Gastroesophageal sphincter (tissue), 4 donors: ENCODE data around the gene PIP5KL1. TPM values are rescaled to one million over a fixed set of nuclear protein-coding genes. Genes with fewer than 3 reads are reported as not detected.

Experiments
- ATAC-seq: fragments of 150-250 bp; one replicate; pipeline ENCODE4 v1.9.1; 2016; ENCODE audit warnings: mild to moderate bottlenecking, moderate library complexity
- H3K27ac ChIP-seq, 4 donors: fragments of 200-600 bp; sonication (generic) in 3 of 4; 1 replicate in 3 of 4; 2 replicates in 1 of 4; pipeline ENCODE4 v1.5.1; 2016 to 2019
- H3K27me3 ChIP-seq: fragments of 200-600 bp; sonication (generic); one replicate; pipeline ENCODE4 v1.5.1; 2019
- H3K36me3 ChIP-seq, 2 donors: fragments of 200-600 bp; sonication (generic); one replicate each; pipeline ENCODE4 v1.5.1; 2019; ENCODE audit warnings: control low read depth in 1 of 2
- H3K4me1 ChIP-seq, 3 donors: fragments of 200-600 bp; sonication (generic); 1 replicate in 2 of 3; 2 replicates in 1 of 3; pipeline ENCODE4 v1.5.1; 2016 to 2019; ENCODE audit warnings: control low read depth in 2 of 3
- H3K4me3 ChIP-seq, 2 donors: fragments of 200-600 bp; sonication (generic); one replicate each; pipeline ENCODE4 v1.5.1; 2019; ENCODE audit warnings: mild to moderate bottlenecking in 1 of 2, moderate library complexity in 1 of 2
- H3K9me3 ChIP-seq, 3 donors: fragments of 200-600 bp; sonication (generic); one replicate each; pipeline ENCODE4 v1.5.1; 2017 to 2019; ENCODE audit warnings: control low read depth in 2 of 3
- CTCF ChIP-seq, 4 experiments: fragments of 200-600 bp in 2 of 4; fragments of 450-650 bp in 2 of 4; sonication (generic) in 1 of 4; IDR thresholded peaks; one replicate each; pipeline ENCODE4 v1.5.1; 2017 to 2019; ENCODE audit warnings: antibody characterized with exemption in 4 of 4, mild to moderate bottlenecking in 2 of 4, moderate library complexity in 2 of 4
- EP300 ChIP-seq: sonication (generic); formaldehyde crosslinking; IDR thresholded peaks from one replicate; pipeline ENCODE4 v1.6.1; 2017; ENCODE audit warnings: antibody characterized with exemption, mild to moderate bottlenecking
- POLR2A ChIP-seq, 2 donors: fragments of 450-650 bp; IDR thresholded peaks; one replicate each; pipeline ENCODE4 v1.6.1; 2017; ENCODE audit warnings: antibody characterized with exemption in 2 of 2, mild to moderate bottlenecking in 2 of 2, moderate library complexity in 1 of 2
- POLR2AphosphoS5 ChIP-seq: sonication (generic); formaldehyde crosslinking; IDR thresholded peaks from one replicate; pipeline ENCODE4 v1.6.1; 2017; ENCODE audit warnings: antibody characterized with exemption
- WGBS, 2 donors: methylation state at CpG; one replicate each; pipeline ENCODE4 v1.1.5; 2018; ENCODE audit warnings: low coverage in 1 of 2; 5-methylcytosine and 5-hydroxymethylcytosine counted together
- total RNA-seq, 4 donors: library from RNA; depleted of rRNA; stranded (reverse); fragments of >200 nt; gene quantifications; one replicate each; pipeline ENCODE4 v1.1.0, GENCODE V29; 2016

PIP5KL1 gene
- total RNA-seq, 4 donors from 2014 or later: 0.66 to 3.4 (median 3.1) TPM; not detected in 1

GRCh38 chr9:127876026-127876763 is 54.4 kb downstream of the PIP5KL1 start:
- TF ChIP-seq EP300: no peak
- no peak for TF ChIP-seq POLR2A (IDR thresholded peaks at IDR 0.05)
- TF ChIP-seq POLR2AphosphoS5: no peak
- no peak for TF ChIP-seq CTCF (IDR thresholded peaks at IDR 0.05)
- WGBS, 2 donors: no CpG with 5 or more reads among the region's 14 CpGs
- H3K27me3 ChIP-seq: no peaks in the 10 kb centered on the region
- H3K4me1 ChIP-seq: peaks cover 0 to 59% (median 45%) of the 10 kb centered on the region in 3 donors
- H3K9me3 ChIP-seq: no peaks in the 10 kb centered on the region
- peak overlapping the region in 3 of 4 donors; percentile 90 to 91 (median 90) for H3K27ac ChIP-seq
- H3K36me3 ChIP-seq: peaks cover 0 to 21% of the 10 kb centered on the region in 2 donors
- peak overlapping the region in 1 of 2 donors; percentile 76 for H3K4me3 ChIP-seq
- no peak for ATAC-seq

GRCh38 chr9:127875306-127875966 is 55.1 kb downstream of the PIP5KL1 start:
- WGBS, 2 donors: 70% methylated on average over 8 of the region's 10 CpGs; no CpG with 5 or more reads in 1 of the 2 donors
- ATAC-seq: no peak
- Histone ChIP-seq H3K27me3 (no peaks in the 10 kb centered on the region), H3K4me3 (peak overlapping the region in 1 of 2 donors; percentile 76), H3K27ac (peak overlapping the region in 3 of 4 donors; percentile 90 to 91 (median 90)), H3K4me1 (peaks cover 0 to 59% (median 45%) of the 10 kb centered on the region in 3 donors), H3K36me3 (peaks cover 0 to 29% of the 10 kb centered on the region in 2 donors), H3K9me3 (no peaks in the 10 kb centered on the region)
- no peak for TF ChIP-seq EP300
- TF ChIP-seq POLR2AphosphoS5: no peak
- no peak for TF ChIP-seq POLR2A (IDR thresholded peaks at IDR 0.05)
- TF ChIP-seq CTCF (IDR thresholded peaks at IDR 0.05): no peak

- TF ChIP-seq POLR2AphosphoS5: no peak
- no peak for TF ChIP-seq POLR2A (IDR thresholded peaks at IDR 0.05)
- TF ChIP-seq EP300: no peak
- TF ChIP-seq CTCF (IDR thresholded peaks at IDR 0.05): no peak
- H3K27me3 ChIP-seq: no peaks in the 10 kb centered on the region
- peaks cover 0 to 31% of the 10 kb centered on the region in 2 donors for H3K36me3 ChIP-seq
- no peak for ATAC-seq
- peak overlapping the region in 1 of 2 donors; percentile 19 for H3K4me3 ChIP-seq
- 50 to 64% methylated on average over 2 to 7 of the region's 19 CpGs for WGBS, 2 donors
- peaks cover 0 to 67% (median 48%) of the 10 kb centered on the region in 3 donors for H3K4me1 ChIP-seq
- no peaks in the 10 kb centered on the region for H3K9me3 ChIP-seq
- H3K27ac ChIP-seq: peak overlapping the region in 3 of 4 donors; percentile 90 to 91 (median 90)
Observed at GRCh38 chr9:127874301-127875221, 56.0 kb downstream of the PIP5KL1 start.

- TF ChIP-seq CTCF (IDR thresholded peaks at IDR 0.05) (no peak), POLR2AphosphoS5 (peak; percentile 39)
Observed at GRCh38 chr9:127873886-127874285, 56.7 kb downstream of the PIP5KL1 start.

More at GRCh38 chr9:127873886-127874285, 56.7 kb downstream of the PIP5KL1 start:
- peak; percentile 66 for ATAC-seq
- Histone ChIP-seq H3K27me3 (no peaks in the 10 kb centered on the region), H3K36me3 (peaks cover 0 to 37% of the 10 kb centered on the region in 2 donors), H3K27ac (peak overlapping the region in 3 of 4 donors; percentile 90 to 91 (median 90)), H3K4me3 (peak overlapping the region in 1 of 2 donors; percentile 19), H3K4me1 (peaks cover 0 to 71% (median 49%) of the 10 kb centered on the region in 3 donors), H3K9me3 (no peaks in the 10 kb centered on the region)
- WGBS, 2 donors: 20 to 35% methylated on average over 4 to 5 of the region's 10 CpGs
